Globus pallidus (tissue), 1 donor: Measurements from ENCODE around the gene BCL2L2.

ENCODE experiments used
- DNase-seq: peaks from one replicate; pipeline ENCODE4 v3.0.0-alpha.2; 2015; ENCODE audit warnings: low spot score

The BCL2L2 gene

GRCh38 chr14:23355871-23356435, 49.3 kb downstream of the BCL2L2 start:
- DNase-seq: no peak

- no peak for DNase-seq
Measured at GRCh38 chr14:23356662-23357061, 50.0 kb downstream of the BCL2L2 start.

GRCh38 chr14:23357261-23357660, 50.6 kb downstream of the BCL2L2 start:
- no peak for DNase-seq

- DNase-seq: no peak
Measured at GRCh38 chr14:23358042-23358441, 51.4 kb downstream of the BCL2L2 start.

GRCh38 chr14:23358553-23359166, 52.0 kb downstream of the BCL2L2 start:
- DNase-seq: no peak

GRCh38 chr14:23359167-23359626, 52.6 kb downstream of the BCL2L2 start:
- DNase-seq: no peak

- no peak for DNase-seq
Measured at GRCh38 chr14:23359722-23360447, 53.3 kb downstream of the BCL2L2 start.

- DNase-seq: peak; percentile 89
Measured at GRCh38 chr14:23360496-23360895, 53.9 kb downstream of the BCL2L2 start.

- peak; percentile 80 for DNase-seq
Measured at GRCh38 chr14:23361320-23361719, 54.7 kb downstream of the BCL2L2 start.
